Adrenal gland (tissue), 12 donors: ENCODE measurements around the gene ANKFN1. TPM values are rescaled to one million over a fixed set of nuclear protein-coding genes. Genes with fewer than 3 reads are reported as not detected.

ENCODE experiments used
- DNase-seq, 7 donors: peaks; one replicate each; pipeline ENCODE4 v3.0.0-alpha.2; 2019 to 2020
- H3K27ac ChIP-seq, 5 donors: fragments of 200-600 bp; sonication (generic) in 4 of 5; 1 replicate in 3 of 5; 2 replicates in 2 of 5; pipeline versions ENCODE4 v1.5.1 to v1.8.0; 2016 to 2020; ENCODE audit warnings: mild to moderate bottlenecking in 1 of 5
- H3K27me3 ChIP-seq: fragments of 200-600 bp; 2 replicates; pipeline ENCODE4 v1.8.0; 2021
- H3K36me3 ChIP-seq, 2 donors: fragments of 200-600 bp; replicated peaks in 1 of 2; 1 replicate in 1 of 2; 2 replicates in 1 of 2; pipeline versions ENCODE4 v1.5.1 to v1.8.0; 2018 to 2022
- H3K4me1 ChIP-seq, 2 donors: fragments of 200-600 bp; replicated peaks in 1 of 2; 1 replicate in 1 of 2; 2 replicates in 1 of 2; pipeline versions ENCODE4 v1.5.1 to v1.8.0; 2018 to 2021
- H3K4me3 ChIP-seq, 4 donors: fragments of 200-600 bp; sonication (generic) in 3 of 4; one replicate each; pipeline ENCODE4 v1.5.1; 2016 to 2018
- H3K9me3 ChIP-seq, 3 donors: fragments of 200-600 bp; sonication (generic) in 1 of 3; replicated peaks in 1 of 3; 1 replicate in 2 of 3; 2 replicates in 1 of 3; pipeline versions ENCODE4 v1.5.1 to v1.8.0; 2016 to 2021
- POLR2A ChIP-seq, 2 donors: fragments of 450-650 bp; IDR thresholded peaks; one replicate each; pipeline ENCODE4 v1.6.1; 2017; ENCODE audit warnings: antibody characterized with exemption in 2 of 2, mild to moderate bottlenecking in 2 of 2, moderate library complexity in 1 of 2
- WGBS, 4 donors: extraction: QIAGEN DNeasy Blood & Tissue Kit in 2 of 4; methylation state at CpG; one replicate each; pipeline versions ENCODE4 v1.1.5 to v1.1.7; 2013 to 2017; 5-methylcytosine and 5-hydroxymethylcytosine counted together
- intact Hi-C, 2 donors: fragments of 100-400 bp; cut with DNase I; formaldehyde crosslinking; loops; one replicate each; pipeline versions ENCODE4 v1.14.1 to v1.15.0; 2022 to 2023
- polyA plus RNA-seq, 3 donors: library from polyadenylated mRNA; stranded (reverse); fragments of 200-250 nt in 2 of 3; fragments of 350-450 nt in 1 of 3; fragmentation: Illumina TruSeq in 1 of 3; extraction: RNeasy Lipid Tissue Mini Kit (QIAGEN cat#74804) in 1 of 3; gene quantifications; one replicate each; pipeline ENCODE4 v1.2.3, GENCODE V29; 2013 to 2014
- total RNA-seq, 9 donors: library from RNA; depleted of rRNA in 4 of 9; stranded (reverse); fragments of >200 nt in 4 of 9; fragments of 120-200 nt in 1 of 9; fragmentation: NEBNext Ultra II Directional in 1 of 9; extraction: Animal tissue kit (Norgen Biotek cat#: 25700) in 1 of 9; gene quantifications; one replicate each; pipeline versions ENCODE4 v1.1.0 to v1.2.4, GENCODE V29; 2013 to 2023
- TF ChIP-seq, protein P1 (sequence below), 6 experiments: fragments of 450-650 bp in 4 of 6; fragments of 200-600 bp in 2 of 6; sonication (generic) in 1 of 6; IDR thresholded peaks; 1 replicate in 5 of 6; 2 replicates in 1 of 6; pipeline versions ENCODE4 v1.5.1 to v1.8.0; 2016 to 2021; ENCODE audit warnings: antibody characterized with exemption in 6 of 6, mild to moderate bottlenecking in 2 of 6, moderate library complexity in 1 of 6
- donor health status: healthy with polysubstance abuse.
- donor health status: Bipolar disorder and iron deficiency.
- donor health status: DM: yes; HTN: yes; CAD: no.
- donor health status: DM: no; HTN: no; CAD: no.
- donor health status: DM: no; HTN: no; CAD: no.
- donor health status: DM: yes; HTN: yes; CAD: no.

Gene ANKFN1
- total and polyA plus RNA-seq, 12 donors: 0.18 to 1.6 (median 0.41) TPM; not detected in 5

DNA sequence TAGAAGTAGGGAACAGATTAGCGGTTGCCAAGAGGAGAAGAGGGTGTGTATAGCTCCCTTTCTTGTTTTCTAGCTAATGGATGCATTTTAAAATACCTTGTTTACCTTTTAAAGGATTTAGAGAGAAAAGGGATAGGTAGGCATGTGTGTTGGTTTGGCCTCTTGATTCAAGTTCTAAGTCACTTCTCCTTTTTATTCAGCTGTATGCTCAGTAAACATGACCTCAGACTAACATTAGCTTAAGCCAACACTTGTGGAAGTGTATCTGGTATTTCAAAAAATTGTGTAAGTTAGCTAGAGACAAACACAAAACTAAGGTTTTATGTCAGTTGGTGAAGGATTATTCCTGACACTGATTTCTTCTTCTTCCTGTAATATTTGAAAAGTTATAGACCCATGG is 236.1 kb downstream of the ANKFN1 start:
- Histone ChIP-seq H3K4me1 (no peaks in the 10 kb centered on the region), H3K9me3 (no peaks in the 10 kb centered on the region), H3K36me3 (no peaks in the 10 kb centered on the region), H3K4me3 (no peak overlapping the region), H3K27ac (no peak overlapping the region), H3K27me3 (no peaks in the 10 kb centered on the region)
- no peak for TF ChIP-seq POLR2A (IDR thresholded peaks at IDR 0.05)
- TF ChIP-seq, protein P1, sequence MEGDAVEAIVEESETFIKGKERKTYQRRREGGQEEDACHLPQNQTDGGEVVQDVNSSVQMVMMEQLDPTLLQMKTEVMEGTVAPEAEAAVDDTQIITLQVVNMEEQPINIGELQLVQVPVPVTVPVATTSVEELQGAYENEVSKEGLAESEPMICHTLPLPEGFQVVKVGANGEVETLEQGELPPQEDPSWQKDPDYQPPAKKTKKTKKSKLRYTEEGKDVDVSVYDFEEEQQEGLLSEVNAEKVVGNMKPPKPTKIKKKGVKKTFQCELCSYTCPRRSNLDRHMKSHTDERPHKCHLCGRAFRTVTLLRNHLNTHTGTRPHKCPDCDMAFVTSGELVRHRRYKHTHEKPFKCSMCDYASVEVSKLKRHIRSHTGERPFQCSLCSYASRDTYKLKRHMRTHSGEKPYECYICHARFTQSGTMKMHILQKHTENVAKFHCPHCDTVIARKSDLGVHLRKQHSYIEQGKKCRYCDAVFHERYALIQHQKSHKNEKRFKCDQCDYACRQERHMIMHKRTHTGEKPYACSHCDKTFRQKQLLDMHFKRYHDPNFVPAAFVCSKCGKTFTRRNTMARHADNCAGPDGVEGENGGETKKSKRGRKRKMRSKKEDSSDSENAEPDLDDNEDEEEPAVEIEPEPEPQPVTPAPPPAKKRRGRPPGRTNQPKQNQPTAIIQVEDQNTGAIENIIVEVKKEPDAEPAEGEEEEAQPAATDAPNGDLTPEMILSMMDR (IDR thresholded peaks at IDR 0.05): no peak
- 91 to 100% (median 95%) methylated on average over 1 of the region's 1 CpG for WGBS, 4 donors
- no peak for DNase-seq
- intact Hi-C loops: no loop called here

DNA sequence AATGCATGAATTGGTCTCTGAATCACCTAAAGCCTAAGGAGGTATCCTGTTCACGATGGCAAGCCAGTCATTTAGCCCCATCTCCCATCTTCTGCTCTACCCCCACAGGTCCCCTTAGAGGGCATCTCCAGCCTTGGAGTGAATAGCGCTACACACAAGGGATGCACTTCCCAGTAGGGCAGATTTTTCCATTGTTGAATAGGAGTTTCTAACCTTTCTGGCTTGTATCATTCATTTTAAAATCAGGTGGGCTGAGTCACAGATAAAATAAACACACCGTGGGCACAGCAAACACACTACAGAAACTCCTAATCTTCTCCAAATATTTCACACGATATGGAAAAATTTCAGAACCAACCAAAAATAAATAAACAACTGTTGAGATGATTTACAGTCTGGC is 239.0 kb downstream of the ANKFN1 start:
- H3K9me3 ChIP-seq: no peaks in the 10 kb centered on the region
- H3K4me1 ChIP-seq: no peaks in the 10 kb centered on the region
- TF ChIP-seq, protein P1 (IDR thresholded peaks at IDR 0.05): no peak
- no peak for TF ChIP-seq POLR2A (IDR thresholded peaks at IDR 0.05)
- intact Hi-C loops: no loop called here
- H3K27ac ChIP-seq: no peak overlapping the region
- no peak for DNase-seq
- no peaks in the 10 kb centered on the region for H3K27me3 ChIP-seq
- no peak overlapping the region for H3K4me3 ChIP-seq
- WGBS, 4 donors: 57 to 70% (median 62%) methylated on average over 4 of the region's 4 CpGs
- no peaks in the 10 kb centered on the region for H3K36me3 ChIP-seq

DNA sequence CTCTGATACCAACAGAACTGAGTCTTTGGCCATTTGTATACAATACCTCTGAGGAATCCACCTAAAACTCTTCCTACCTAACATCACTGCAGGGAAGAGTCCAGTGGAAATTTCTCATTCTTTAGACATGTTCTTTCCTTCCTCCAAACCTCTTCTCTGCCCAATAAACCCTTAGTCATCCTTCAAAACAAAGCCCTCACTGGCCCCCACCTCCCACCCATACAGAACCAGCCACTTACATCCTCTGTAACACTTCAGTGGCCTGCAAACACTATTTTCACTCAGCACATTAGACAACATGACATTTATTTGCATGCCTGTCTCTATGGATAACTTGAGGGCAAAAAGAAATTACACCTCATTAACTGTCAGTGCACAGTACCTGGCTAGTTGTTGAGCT is 239.9 kb downstream of the ANKFN1 start:
- no peaks in the 10 kb centered on the region for H3K27me3 ChIP-seq
- no peak overlapping the region for H3K27ac ChIP-seq
- intact Hi-C loops: no loop called here
- no peaks in the 10 kb centered on the region for H3K36me3 ChIP-seq
- no peak for DNase-seq
- TF ChIP-seq, protein P1 (IDR thresholded peaks at IDR 0.05): no peak
- no peak for TF ChIP-seq POLR2A (IDR thresholded peaks at IDR 0.05)
- no peaks in the 10 kb centered on the region for H3K9me3 ChIP-seq
- H3K4me3 ChIP-seq: no peak overlapping the region
- no peaks in the 10 kb centered on the region for H3K4me1 ChIP-seq

DNA sequence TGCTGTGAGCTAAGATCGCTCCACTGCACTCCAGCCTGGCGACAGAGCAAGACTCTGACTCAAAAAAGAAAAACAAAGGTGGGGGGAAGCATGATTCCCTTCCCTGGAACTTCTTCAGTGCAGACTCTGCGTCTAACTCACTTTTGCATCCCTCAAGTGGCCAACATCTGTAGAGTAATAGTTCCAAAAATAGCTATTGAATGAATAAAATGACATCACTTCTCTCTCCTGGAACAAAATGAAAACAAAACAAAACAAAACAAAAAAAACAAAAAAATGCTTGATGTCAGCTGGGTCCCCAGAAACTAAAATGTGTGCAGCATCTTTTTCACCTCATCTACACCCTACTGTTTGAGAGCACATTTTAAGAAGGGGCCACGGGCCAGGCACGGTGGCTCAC is 242.5 kb downstream of the ANKFN1 start:
- no peak overlapping the region for H3K27ac ChIP-seq
- no peak for DNase-seq
- 72 to 84% (median 80%) methylated on average over 5 of the region's 5 CpGs for WGBS, 4 donors
- intact Hi-C loops: no loop called here
- TF ChIP-seq, protein P1 (IDR thresholded peaks at IDR 0.05): no peak
- TF ChIP-seq POLR2A (IDR thresholded peaks at IDR 0.05): no peak
- no peaks in the 10 kb centered on the region for H3K36me3 ChIP-seq
- H3K4me1 ChIP-seq: no peaks in the 10 kb centered on the region
- H3K4me3 ChIP-seq: no peak overlapping the region
- H3K9me3 ChIP-seq: no peaks in the 10 kb centered on the region
- H3K27me3 ChIP-seq: no peaks in the 10 kb centered on the region
